ENCODE measurements around the gene APELA. TPM values are rescaled to one million over a fixed set of nuclear protein-coding genes. Genes with fewer than 3 reads are reported as not detected.

The APELA gene
- total and polyA plus RNA-seq, 2 of the 13 experiments (the other 11 are each of a cell fraction or from before 2014, with no cell fraction given) = not detected

DNA sequence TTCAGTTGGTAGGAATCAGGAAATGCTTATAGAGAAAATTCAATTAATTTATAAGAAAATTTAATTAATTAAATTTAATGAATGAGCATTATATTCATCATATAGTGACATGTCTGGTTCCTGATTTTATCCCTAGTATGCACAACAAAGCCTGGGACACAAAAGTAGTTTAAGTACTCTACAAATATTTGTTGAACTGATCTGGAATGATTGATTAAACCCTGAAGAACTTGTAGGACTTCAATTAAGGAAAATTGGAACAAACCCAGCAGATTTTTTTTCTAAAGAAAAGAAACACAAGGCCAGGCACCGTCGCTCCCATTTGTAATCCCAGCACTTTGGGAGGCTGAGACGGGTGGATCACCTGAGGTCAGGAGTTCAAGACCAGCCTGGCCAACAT, 4.5 kb upstream of the APELA start:
- FAIRE-seq = no peak
- Histone ChIP-seq H2AFZ (ENCODE audit: low read length) (no peak overlapping the region), H3K36me3 (replicated peaks in 1 of 2; ENCODE audit: control insufficient read depth in 1 of 2, insufficient read depth in 2 of 2, low read length in 2 of 2) (no peaks in the 10 kb centered on the region), H3K9me3 (ENCODE audit: low read length) (no peaks in the 10 kb centered on the region), H3K4me2 (ENCODE audit: low read depth, low read length) (no peak overlapping the region), H3K79me2 (ENCODE audit: insufficient read depth, low read length) (no peaks in the 10 kb centered on the region), H3K4me1 (ENCODE audit: insufficient read depth, low read length) (no peaks in the 10 kb centered on the region), H3K27ac (ENCODE audit: extremely low read length, insufficient read depth, low read length) (no peak overlapping the region), H3K9ac (ENCODE audit: insufficient read depth, low read depth, low read length) (no peak overlapping the region), H4K20me1 (ENCODE audit: insufficient read depth, low read length) (no peaks in the 10 kb centered on the region), H3K4me3 (replicated peaks in 1 of 3; ENCODE audit: insufficient read depth in 1 of 3, low read depth in 2 of 3, low read length in 3 of 3) (no peak overlapping the region), H3K27me3 (ENCODE audit: control insufficient read depth in 1 of 2, insufficient read depth in 2 of 2, low read length in 2 of 2) (no peaks in the 10 kb centered on the region)
- no peak for DNase-seq (ENCODE audit: low spot score)
- in situ Hi-C loops (cut with HindIII; ENCODE audit: extremely low pct_ligation_motif_present, low pct_unique_long_range_greater_than_20kb) = no loop called here
- BruUV-seq (replicated peaks) = no TSS peak
- ATAC-seq = no peak
- POLR2A ChIA-PET = no interaction called here
- TF ChIP-seq HOXA5 (CRISPR knock-in tag; IDR thresholded peaks at IDR 0.05) = no peak
- no peak for TF ChIP-seq KDM5A (IDR thresholded peaks at IDR 0.05; ENCODE audit: borderline replicate concordance, low read length)
- no peak for TF ChIP-seq PHF5A (CRISPR knock-in tag; IDR thresholded peaks at IDR 0.05; ENCODE audit: low read depth, unreplicated experiment)
- TF ChIP-seq, protein P1, sequence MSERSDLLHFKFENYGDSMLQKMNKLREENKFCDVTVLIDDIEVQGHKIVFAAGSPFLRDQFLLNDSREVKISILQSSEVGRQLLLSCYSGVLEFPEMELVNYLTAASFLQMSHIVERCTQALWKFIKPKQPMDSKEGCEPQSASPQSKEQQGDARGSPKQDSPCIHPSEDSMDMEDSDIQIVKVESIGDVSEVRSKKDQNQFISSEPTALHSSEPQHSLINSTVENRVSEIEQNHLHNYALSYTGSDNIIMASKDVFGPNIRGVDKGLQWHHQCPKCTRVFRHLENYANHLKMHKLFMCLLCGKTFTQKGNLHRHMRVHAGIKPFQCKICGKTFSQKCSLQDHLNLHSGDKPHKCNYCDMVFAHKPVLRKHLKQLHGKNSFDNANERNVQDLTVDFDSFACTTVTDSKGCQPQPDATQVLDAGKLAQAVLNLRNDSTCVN (CRISPR knock-in tag; IDR thresholded peaks at IDR 0.05; ENCODE audit: borderline replicate concordance) = no peak
- WGBS (ENCODE audit: low lambda C conversion rate) = 60% methylated on average over 3 of the region's 3 CpGs
- CTCF ChIA-PET (ENCODE audit: low intra/inter-chr PET ratio, low total read pairs) = no interaction called here
- intact Hi-C loops (cut with micrococcal nuclease; ENCODE audit: unreplicated experiment) = no loop called here

DNA sequence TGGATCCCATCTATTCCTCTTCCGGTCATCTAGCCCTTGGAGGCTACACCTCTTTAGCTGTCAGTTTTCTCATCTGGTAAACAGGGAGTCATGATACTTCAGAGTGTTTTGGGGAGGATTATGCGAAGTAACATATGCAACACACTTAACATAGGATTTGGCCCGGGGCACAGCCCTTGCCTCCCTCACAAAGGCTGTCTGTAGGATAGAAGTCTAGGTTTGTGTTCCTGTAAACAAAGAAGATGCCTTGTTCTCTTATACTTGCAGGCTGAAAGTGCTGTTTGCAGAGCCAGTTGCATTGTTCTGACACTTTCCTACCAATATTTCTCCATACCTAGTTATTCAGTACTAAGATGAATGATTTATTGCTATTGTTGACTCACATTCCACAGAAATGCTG, 2.2 kb upstream of the APELA start:
- FAIRE-seq = no peak
- in situ Hi-C loops (cut with HindIII; ENCODE audit: extremely low pct_ligation_motif_present, low pct_unique_long_range_greater_than_20kb) (no loop called here), intact Hi-C loops (cut with micrococcal nuclease; ENCODE audit: unreplicated experiment) (no loop called here)
- no peak for DNase-seq (ENCODE audit: low spot score)
- Histone ChIP-seq H3K27ac (ENCODE audit: extremely low read length, insufficient read depth, low read length) (no peak overlapping the region), H3K9ac (ENCODE audit: insufficient read depth, low read depth, low read length) (no peak overlapping the region), H2AFZ (ENCODE audit: low read length) (no peak overlapping the region), H3K36me3 (replicated peaks in 1 of 2; ENCODE audit: control insufficient read depth in 1 of 2, insufficient read depth in 2 of 2, low read length in 2 of 2) (no peaks in the 10 kb centered on the region), H3K4me2 (ENCODE audit: low read depth, low read length) (no peak overlapping the region), H4K20me1 (ENCODE audit: insufficient read depth, low read length) (no peaks in the 10 kb centered on the region), H3K9me3 (ENCODE audit: low read length) (no peaks in the 10 kb centered on the region), H3K79me2 (ENCODE audit: insufficient read depth, low read length) (no peaks in the 10 kb centered on the region), H3K4me3 (replicated peaks in 1 of 3; ENCODE audit: insufficient read depth in 1 of 3, low read depth in 2 of 3, low read length in 3 of 3) (no peak overlapping the region), H3K27me3 (ENCODE audit: control insufficient read depth in 1 of 2, insufficient read depth in 2 of 2, low read length in 2 of 2) (no peaks in the 10 kb centered on the region), H3K4me1 (ENCODE audit: insufficient read depth, low read length) (no peaks in the 10 kb centered on the region)
- no peak for ATAC-seq
- POLR2A ChIA-PET = no interaction called here
- no TSS peak for BruUV-seq (replicated peaks)
- WGBS (ENCODE audit: low lambda C conversion rate) = 40% methylated on average over 3 of the region's 3 CpGs
- no peak for TF ChIP-seq ZNF24 (IDR thresholded peaks at IDR 0.05)
- TF ChIP-seq, protein P2, sequence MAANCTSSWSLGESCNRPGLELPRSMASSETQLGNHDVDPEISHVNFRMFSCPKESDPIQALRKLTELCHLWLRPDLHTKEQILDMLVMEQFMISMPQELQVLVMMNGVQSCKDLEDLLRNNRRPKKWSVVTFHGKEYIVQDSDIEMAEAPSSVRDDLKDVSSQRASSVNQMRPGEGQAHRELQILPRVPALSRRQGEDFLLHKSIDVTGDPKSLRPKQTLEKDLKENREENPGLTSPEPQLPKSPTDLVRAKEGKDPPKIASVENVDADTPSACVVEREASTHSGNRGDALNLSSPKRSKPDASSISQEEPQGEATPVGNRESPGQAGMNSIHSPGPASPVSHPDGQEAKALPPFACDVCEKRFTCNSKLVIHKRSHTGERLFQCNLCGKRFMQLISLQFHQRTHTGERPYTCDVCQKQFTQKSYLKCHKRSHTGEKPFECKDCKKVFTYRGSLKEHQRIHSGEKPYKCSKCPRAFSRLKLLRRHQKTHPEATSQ (CRISPR knock-in tag; IDR thresholded peaks at IDR 0.05; ENCODE audit: borderline replicate concordance) = no peak
- CTCF ChIA-PET (ENCODE audit: low intra/inter-chr PET ratio, low total read pairs) = no interaction called here

Data from HepG2 (cell line).